GM12872 (cell line): ENCODE measurements around the gene CYB5R2.

Source experiments
- CTCF ChIP-seq: IDR thresholded peaks from 3 replicates; pipeline ENCODE4 v1.5.1; 2011; ENCODE audit warnings: low read depth, mild to moderate bottlenecking, low read length, moderate library complexity; ENCODE audit not compliant: insufficient read depth

The CYB5R2 gene

GRCh38 chr11:7645206-7645605 is 28.1 kb downstream of the CYB5R2 start:
- no peak for TF ChIP-seq CTCF

- no peak for TF ChIP-seq CTCF
Measured at GRCh38 chr11:7643314-7643713, 30.0 kb downstream of the CYB5R2 start.

- TF ChIP-seq CTCF = no peak
Measured at GRCh38 chr11:7642747-7643146, 30.6 kb downstream of the CYB5R2 start.

GRCh38 chr11:7640816-7641215 is 32.5 kb downstream of the CYB5R2 start:
- no peak for TF ChIP-seq CTCF

GRCh38 chr11:7639643-7640025 is 33.7 kb downstream of the CYB5R2 start:
- TF ChIP-seq CTCF = no peak

- no peak for TF ChIP-seq CTCF
Measured at GRCh38 chr11:7638710-7639642, 34.3 kb downstream of the CYB5R2 start.

GRCh38 chr11:7637447-7638157 is 35.7 kb downstream of the CYB5R2 start:
- no peak for TF ChIP-seq CTCF
